Measurements from ENCODE around the gene FAM8A1.

The FAM8A1 gene

GRCh38 chr6:17602888-17603287, 2.8 kb downstream of the FAM8A1 start:
- no peak for DNase-seq

- no peak for DNase-seq
Observed at GRCh38 chr6:17606606-17607005, 6.5 kb downstream of the FAM8A1 start.

- DNase-seq = no peak
Observed at GRCh38 chr6:17610835-17611234, 10.7 kb downstream of the FAM8A1 start.

- DNase-seq = no peak
Observed at GRCh38 chr6:17612048-17612447, 11.9 kb downstream of the FAM8A1 start.

- no peak for DNase-seq
Observed at GRCh38 chr6:17615794-17616193, 15.7 kb downstream of the FAM8A1 start.

GRCh38 chr6:17621003-17621402, 20.9 kb downstream of the FAM8A1 start:
- no peak for DNase-seq

- no peak for DNase-seq
Observed at GRCh38 chr6:17622144-17622543, 22.0 kb downstream of the FAM8A1 start.

- no peak for DNase-seq
Observed at GRCh38 chr6:17624396-17624795, 24.3 kb downstream of the FAM8A1 start.

- DNase-seq = no peak
Observed at GRCh38 chr6:17628873-17629272, 28.8 kb downstream of the FAM8A1 start.

GRCh38 chr6:17629824-17630510, 29.9 kb downstream of the FAM8A1 start:
- DNase-seq = no peak

GRCh38 chr6:17630511-17631073, 30.5 kb downstream of the FAM8A1 start:
- no peak for DNase-seq

GRCh38 chr6:17632934-17633333, 32.8 kb downstream of the FAM8A1 start:
- DNase-seq = no peak

- no peak for DNase-seq
Observed at GRCh38 chr6:17633465-17634188, 33.5 kb downstream of the FAM8A1 start.

- no peak for DNase-seq
Observed at GRCh38 chr6:17635568-17635967, 35.5 kb downstream of the FAM8A1 start.

- no peak for DNase-seq
Observed at GRCh38 chr6:17638212-17638715, 38.2 kb downstream of the FAM8A1 start.

- no peak for DNase-seq
Observed at GRCh38 chr6:17640477-17640917, 40.4 kb downstream of the FAM8A1 start.

GRCh38 chr6:17648745-17649144, 48.6 kb downstream of the FAM8A1 start:
- no peak for DNase-seq

GRCh38 chr6:17650656-17651309, 50.7 kb downstream of the FAM8A1 start:
- DNase-seq = no peak

GRCh38 chr6:17653198-17653882, 53.2 kb downstream of the FAM8A1 start:
- DNase-seq = no peak

- DNase-seq = no peak
Observed at GRCh38 chr6:17656092-17656491, 56.0 kb downstream of the FAM8A1 start.

GRCh38 chr6:17656644-17657043, 56.5 kb downstream of the FAM8A1 start:
- DNase-seq = no peak
